Measurements from ENCODE around the gene TIAM2. TPM values are rescaled to one million over a fixed set of nuclear protein-coding genes. Genes with fewer than 3 reads are reported as not detected.

Gene TIAM2
- total RNA-seq, 4 donors from 2014 or later, result 8.6 to 17.0 (median 14.8) TPM

DNA sequence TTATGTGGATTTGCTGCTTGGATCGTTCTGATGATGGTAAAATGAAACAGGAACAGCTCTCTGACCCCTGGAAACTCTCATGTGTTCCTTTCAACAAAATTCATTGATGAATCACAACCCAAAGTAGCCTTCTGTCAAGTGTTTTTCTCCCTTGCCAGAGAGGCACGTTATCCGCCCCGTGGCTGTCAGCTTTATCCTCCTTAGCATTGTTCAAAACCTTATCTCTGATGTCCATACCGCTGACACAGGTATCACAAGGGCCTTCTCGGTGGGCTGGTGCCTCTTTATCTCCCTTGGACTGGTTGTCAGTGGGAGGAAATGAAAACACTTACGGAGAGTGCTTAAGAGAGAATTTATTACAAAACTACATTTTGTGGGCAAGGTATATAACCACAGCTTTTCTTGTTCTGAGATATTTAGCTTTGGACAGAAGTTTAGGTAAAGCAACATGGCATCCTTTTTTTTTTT lies 84.9 kb downstream of the TIAM2 start:
- no peak overlapping the region for H3K4me3 ChIP-seq
- TF ChIP-seq POLR2AphosphoS5 (IDR thresholded peaks at IDR 0.05) (no peak), EP300 (IDR thresholded peaks at IDR 0.05) (no peak), POLR2A (IDR thresholded peaks at IDR 0.05; ENCODE audit: low read depth) (no peak)
- 69% methylated on average over 7 of the region's 7 CpGs for WGBS
- H3K27ac ChIP-seq (replicated peaks in 1 of 4), result no peak overlapping the region
- DNase-seq (ENCODE audit: extremely low spot score), result no peak
- intact Hi-C loops (cut with DNase I), result no loop called here
- no peaks in the 10 kb centered on the region for H3K9me3 ChIP-seq
- H3K36me3 ChIP-seq, result no peaks in the 10 kb centered on the region
- H3K4me1 ChIP-seq, result no peaks in the 10 kb centered on the region
- H3K27me3 ChIP-seq, result no peaks in the 10 kb centered on the region

DNA sequence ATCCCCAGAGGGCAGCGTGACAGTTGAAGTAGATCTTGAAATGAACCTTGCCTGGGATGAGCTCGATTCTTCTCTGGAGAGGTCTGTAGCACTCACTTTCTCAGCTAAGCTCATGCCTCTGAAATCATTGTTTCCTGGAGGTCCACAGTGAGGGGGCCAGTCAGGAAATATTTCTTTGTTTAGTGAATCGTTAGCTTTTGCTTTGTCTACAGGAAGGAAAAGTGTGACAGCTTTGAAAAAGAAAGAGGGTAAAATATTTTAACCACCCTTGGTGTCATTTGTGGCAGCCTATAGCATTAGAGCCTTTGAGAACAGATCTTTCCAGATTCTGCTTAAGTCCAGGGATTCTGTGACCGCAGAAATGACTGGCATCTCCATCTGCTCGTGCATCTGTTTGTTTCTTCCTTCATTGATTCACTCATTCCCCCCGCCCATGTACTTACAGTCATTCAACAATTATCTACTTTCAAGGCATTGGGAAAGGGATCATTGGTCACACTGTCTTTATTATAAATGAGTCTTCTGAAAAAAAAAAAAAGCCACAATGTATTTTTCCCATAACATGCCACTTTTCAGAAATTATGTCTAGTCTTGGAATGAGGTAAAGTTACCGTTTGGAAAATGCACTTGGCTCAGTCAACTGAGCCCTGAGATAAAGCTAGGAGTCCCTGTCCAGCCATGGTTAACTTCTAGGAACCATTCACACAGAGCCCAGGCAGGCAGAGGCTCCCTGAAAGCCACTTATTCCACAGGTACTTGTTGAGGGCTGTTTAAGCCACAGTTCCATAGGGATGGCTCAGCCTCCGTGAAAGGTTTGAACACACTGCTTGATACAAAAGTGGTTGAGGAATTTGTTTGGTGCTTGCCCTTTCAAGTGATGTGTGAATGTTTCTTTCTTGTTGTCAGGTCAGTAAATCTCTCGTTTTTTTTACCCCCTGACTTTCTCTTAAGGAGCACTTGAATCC lies 86.0 kb downstream of the TIAM2 start:
- Histone ChIP-seq H3K9me3 (no peaks in the 10 kb centered on the region), H3K27ac (replicated peaks in 1 of 4) (no peak overlapping the region), H3K36me3 (no peaks in the 10 kb centered on the region), H3K27me3 (no peaks in the 10 kb centered on the region), H3K4me1 (no peaks in the 10 kb centered on the region), H3K4me3 (no peak overlapping the region)
- intact Hi-C loops (cut with DNase I), result no loop called here
- 78% methylated on average over 9 of the region's 9 CpGs for WGBS
- DNase-seq (ENCODE audit: extremely low spot score), result peak; percentile 50
- TF ChIP-seq POLR2AphosphoS5 (IDR thresholded peaks at IDR 0.05), result no peak
- no peak for TF ChIP-seq POLR2A (IDR thresholded peaks at IDR 0.05; ENCODE audit: low read depth)
- no peak for TF ChIP-seq EP300 (IDR thresholded peaks at IDR 0.05)
- TF ChIP-seq, protein P1, sequence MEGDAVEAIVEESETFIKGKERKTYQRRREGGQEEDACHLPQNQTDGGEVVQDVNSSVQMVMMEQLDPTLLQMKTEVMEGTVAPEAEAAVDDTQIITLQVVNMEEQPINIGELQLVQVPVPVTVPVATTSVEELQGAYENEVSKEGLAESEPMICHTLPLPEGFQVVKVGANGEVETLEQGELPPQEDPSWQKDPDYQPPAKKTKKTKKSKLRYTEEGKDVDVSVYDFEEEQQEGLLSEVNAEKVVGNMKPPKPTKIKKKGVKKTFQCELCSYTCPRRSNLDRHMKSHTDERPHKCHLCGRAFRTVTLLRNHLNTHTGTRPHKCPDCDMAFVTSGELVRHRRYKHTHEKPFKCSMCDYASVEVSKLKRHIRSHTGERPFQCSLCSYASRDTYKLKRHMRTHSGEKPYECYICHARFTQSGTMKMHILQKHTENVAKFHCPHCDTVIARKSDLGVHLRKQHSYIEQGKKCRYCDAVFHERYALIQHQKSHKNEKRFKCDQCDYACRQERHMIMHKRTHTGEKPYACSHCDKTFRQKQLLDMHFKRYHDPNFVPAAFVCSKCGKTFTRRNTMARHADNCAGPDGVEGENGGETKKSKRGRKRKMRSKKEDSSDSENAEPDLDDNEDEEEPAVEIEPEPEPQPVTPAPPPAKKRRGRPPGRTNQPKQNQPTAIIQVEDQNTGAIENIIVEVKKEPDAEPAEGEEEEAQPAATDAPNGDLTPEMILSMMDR (IDR thresholded peaks at IDR 0.05), result no peak

DNA sequence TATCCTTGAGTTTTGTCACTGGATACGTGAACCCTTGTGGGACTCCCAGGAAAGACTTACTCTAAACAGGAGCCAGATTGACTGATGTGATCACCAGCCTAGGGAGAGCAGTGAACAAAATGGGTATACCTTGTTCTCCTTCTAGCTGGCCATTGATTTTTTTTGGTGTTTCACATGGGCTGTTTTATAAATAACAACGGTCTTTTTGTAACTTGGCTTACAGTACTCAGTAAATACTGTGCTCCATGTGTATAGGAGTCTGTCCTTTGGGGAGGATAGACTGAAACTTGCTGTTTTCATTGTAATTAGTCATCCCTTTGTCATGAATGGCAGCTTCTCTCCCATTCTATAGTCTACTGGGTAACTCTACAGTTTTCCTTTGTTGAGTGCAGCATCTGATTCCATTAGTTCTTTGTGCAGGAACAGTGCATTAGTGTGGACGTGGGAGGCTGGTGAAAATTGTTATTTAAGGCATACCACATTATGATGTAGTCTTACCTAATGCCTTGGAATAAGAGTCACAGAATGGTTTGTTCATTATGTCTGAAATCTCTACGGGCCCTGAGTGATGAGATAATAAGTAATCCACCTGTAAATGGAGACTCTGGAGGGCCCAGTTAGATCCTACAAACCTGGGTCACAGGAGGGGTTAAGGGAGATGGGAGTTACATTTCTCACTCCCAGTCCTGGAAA lies 89.5 kb downstream of the TIAM2 start:
- H3K9me3 ChIP-seq, result no peaks in the 10 kb centered on the region
- no peak overlapping the region for H3K4me3 ChIP-seq
- DNase-seq (ENCODE audit: extremely low spot score), result no peak
- intact Hi-C loops (cut with DNase I), result no loop called here
- H3K27ac ChIP-seq (replicated peaks in 1 of 4), result no peak overlapping the region
- no peaks in the 10 kb centered on the region for H3K4me1 ChIP-seq
- TF ChIP-seq, protein P1 (IDR thresholded peaks at IDR 0.05), result no peak
- TF ChIP-seq POLR2AphosphoS5 (IDR thresholded peaks at IDR 0.05) (no peak), EP300 (IDR thresholded peaks at IDR 0.05) (no peak), POLR2A (IDR thresholded peaks at IDR 0.05; ENCODE audit: low read depth) (no peak)
- no peaks in the 10 kb centered on the region for H3K36me3 ChIP-seq
- no peaks in the 10 kb centered on the region for H3K27me3 ChIP-seq
- WGBS, result 92% methylated on average over 4 of the region's 4 CpGs

DNA sequence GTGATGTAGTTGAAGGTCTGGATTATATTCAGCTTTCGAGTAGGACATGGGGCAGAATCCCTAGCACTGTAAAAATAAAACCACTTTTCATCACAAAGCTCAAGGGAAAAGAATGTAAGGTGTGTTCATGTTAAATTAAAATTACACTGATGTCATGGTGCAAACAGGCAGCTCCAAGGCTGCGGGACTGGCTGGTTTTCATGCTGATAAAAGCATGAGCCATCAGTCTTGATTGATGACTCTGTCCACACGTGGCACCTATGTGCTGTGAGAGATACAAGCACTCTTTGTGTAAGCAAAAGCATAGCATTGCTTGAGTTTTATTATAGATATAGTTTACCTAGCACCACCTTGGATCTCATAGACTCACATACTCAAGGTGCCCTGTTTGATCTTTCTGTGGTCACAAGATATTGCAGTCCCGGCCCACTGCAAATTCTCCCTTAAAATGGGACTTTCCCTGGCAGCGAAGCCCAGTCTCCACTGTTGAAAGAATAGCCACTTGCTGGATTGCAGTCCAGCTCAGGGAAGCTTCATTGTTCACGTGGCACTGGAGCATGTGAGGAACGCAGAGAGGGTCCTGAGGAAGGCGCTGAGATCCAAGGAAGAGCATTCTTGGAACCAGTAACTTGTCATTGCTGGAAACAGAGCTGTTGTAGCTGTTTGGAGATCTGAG lies 90.6 kb downstream of the TIAM2 start:
- H3K4me3 ChIP-seq, result no peak overlapping the region
- TF ChIP-seq POLR2AphosphoS5 (IDR thresholded peaks at IDR 0.05) (no peak), EP300 (IDR thresholded peaks at IDR 0.05) (no peak), POLR2A (IDR thresholded peaks at IDR 0.05; ENCODE audit: low read depth) (no peak)
- TF ChIP-seq, protein P1 (IDR thresholded peaks at IDR 0.05), result no peak
- H3K27ac ChIP-seq (replicated peaks in 1 of 4), result no peak overlapping the region
- no peaks in the 10 kb centered on the region for H3K27me3 ChIP-seq
- no peaks in the 10 kb centered on the region for H3K36me3 ChIP-seq
- WGBS, result 72% methylated on average over 7 of the region's 8 CpGs
- H3K4me1 ChIP-seq, result no peaks in the 10 kb centered on the region
- no peaks in the 10 kb centered on the region for H3K9me3 ChIP-seq
- DNase-seq (ENCODE audit: extremely low spot score), result no peak
- intact Hi-C loops (cut with DNase I), result no loop called here

Measured in esophagus muscularis mucosa (tissue), 4 donors.